Measurements from ENCODE around the gene MUC5AC.
"Not testable (repeated sequence)": the region's sequence is repeated elsewhere in the genome, so short reads cannot be mapped to it uniquely, and the experiment has no call there.

The MUC5AC gene, protein sequence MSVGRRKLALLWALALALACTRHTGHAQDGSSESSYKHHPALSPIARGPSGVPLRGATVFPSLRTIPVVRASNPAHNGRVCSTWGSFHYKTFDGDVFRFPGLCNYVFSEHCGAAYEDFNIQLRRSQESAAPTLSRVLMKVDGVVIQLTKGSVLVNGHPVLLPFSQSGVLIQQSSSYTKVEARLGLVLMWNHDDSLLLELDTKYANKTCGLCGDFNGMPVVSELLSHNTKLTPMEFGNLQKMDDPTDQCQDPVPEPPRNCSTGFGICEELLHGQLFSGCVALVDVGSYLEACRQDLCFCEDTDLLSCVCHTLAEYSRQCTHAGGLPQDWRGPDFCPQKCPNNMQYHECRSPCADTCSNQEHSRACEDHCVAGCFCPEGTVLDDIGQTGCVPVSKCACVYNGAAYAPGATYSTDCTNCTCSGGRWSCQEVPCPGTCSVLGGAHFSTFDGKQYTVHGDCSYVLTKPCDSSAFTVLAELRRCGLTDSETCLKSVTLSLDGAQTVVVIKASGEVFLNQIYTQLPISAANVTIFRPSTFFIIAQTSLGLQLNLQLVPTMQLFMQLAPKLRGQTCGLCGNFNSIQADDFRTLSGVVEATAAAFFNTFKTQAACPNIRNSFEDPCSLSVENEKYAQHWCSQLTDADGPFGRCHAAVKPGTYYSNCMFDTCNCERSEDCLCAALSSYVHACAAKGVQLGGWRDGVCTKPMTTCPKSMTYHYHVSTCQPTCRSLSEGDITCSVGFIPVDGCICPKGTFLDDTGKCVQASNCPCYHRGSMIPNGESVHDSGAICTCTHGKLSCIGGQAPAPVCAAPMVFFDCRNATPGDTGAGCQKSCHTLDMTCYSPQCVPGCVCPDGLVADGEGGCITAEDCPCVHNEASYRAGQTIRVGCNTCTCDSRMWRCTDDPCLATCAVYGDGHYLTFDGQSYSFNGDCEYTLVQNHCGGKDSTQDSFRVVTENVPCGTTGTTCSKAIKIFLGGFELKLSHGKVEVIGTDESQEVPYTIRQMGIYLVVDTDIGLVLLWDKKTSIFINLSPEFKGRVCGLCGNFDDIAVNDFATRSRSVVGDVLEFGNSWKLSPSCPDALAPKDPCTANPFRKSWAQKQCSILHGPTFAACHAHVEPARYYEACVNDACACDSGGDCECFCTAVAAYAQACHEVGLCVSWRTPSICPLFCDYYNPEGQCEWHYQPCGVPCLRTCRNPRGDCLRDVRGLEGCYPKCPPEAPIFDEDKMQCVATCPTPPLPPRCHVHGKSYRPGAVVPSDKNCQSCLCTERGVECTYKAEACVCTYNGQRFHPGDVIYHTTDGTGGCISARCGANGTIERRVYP (N-terminal part only)

DNA sequence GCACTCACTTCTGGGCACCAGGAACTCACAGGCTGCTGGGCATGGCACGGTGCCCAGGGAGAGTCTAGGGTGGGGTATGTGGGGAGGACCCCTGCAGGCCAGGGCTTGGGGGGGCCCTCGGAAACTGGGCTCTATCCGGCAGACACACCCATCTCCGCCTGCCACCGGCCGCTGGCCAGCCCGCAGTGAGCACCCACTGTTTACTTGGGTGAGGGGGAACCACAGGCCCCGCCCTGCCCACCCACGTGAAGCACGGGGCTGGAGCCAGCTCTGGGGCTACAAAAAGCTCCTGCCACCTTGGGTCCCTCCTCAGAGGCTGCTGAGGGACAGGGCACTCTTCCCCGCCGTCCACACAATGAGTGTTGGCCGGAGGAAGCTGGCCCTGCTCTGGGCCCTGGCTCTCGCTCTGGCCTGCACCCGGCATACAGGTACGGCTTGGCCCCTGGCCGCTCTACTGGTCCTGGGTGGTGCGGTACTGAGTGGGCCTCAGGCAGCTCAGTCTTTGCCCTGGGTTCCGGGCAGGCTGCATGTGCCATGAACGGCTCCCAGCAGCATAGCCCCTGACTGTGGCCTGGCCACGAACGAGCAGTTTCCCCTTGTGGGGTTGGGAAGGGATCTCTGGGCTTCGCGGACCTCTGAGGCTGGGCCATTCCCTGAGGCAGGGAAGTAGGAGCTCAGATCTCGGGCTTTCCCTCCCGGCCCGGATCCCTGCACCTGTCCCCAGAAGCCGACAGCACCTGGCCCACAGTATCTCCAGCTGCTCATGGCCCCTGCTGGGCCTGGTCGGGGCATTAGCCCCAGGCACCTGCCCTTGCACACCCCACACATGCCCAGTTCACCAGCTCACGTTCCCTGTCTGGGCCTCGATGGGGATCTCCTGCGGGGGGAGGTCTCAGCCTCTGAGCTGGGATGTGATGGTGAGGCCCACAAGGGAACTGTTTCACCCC is at the start of gene MUC5AC:
Gene MUC5AC, plus strand, starts transcription at position 309 of the 947 bp plus-strand sequence. Its CDS starts 47 bp downstream, at position 356.
- DNase-seq = no peak

DNA sequence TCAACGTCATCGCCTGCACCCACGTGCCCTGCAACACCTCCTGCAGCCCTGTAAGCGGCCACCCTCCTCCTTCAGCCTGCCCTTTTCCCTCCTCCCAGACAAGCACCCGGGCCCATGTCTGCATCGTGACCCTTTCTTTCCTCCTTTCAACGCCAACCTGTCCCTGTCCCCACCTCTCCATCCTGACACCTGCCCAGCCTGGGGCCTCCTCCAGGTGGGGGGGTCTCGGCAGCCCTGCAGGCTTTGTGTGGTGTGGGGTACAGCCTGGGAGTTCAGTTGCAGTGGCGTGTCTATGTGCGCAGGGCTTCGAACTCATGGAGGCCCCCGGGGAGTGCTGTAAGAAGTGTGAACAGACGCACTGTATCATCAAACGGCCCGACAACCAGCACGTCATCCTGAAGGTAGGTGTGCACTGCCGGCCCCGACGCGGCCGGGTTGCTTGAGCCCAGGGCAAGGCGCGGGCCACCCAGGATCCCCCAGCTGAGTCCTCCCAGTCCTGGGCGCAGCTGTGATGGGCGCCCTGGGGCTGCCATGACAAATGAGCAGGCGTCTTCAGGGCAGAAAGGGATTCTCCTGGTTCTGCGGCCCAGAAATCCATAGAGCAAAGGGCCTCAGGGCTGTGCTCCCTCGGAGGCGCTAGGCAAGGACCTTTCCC is 49.4 kb upstream of the MUC5AC start:
- DNase-seq = no peak

DNA sequence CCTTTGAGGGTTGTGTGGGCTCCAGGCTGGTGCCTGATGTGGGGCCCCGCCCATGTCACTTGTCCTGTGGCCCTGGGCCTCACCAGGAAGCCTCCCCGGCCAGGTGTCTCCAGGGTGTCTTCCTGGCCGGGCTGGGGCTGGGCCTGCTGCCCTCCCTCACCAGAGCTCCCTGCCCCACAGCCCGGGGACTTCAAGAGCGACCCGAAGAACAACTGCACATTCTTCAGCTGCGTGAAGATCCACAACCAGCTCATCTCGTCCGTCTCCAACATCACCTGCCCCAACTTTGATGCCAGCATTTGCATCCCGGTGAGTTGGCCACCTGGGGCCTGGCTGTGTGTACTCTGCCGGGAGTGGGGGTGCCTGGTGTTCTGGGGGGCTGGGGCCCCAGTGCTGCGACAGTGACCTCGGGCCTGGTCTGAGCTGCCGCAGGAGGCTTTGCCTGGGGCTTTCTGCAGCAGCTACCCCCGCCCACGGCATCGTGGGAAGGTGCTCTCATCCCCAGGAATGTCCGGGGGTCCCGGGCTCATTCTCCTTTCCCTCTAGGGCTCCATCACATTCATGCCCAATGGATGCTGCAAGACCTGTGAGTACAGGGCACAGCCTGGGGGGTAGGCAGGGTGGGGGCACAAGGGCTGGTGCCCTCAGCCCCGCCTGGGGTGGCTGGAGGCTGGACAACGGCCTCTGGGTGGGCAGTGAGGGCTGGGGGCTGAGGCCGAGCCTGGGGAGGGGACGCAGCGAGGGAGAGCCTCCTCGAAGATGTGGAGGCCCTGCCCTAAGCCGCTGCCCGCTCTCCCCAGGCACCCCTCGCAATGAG is 48.4 kb upstream of the MUC5AC start:
- DNase-seq = no peak

DNA sequence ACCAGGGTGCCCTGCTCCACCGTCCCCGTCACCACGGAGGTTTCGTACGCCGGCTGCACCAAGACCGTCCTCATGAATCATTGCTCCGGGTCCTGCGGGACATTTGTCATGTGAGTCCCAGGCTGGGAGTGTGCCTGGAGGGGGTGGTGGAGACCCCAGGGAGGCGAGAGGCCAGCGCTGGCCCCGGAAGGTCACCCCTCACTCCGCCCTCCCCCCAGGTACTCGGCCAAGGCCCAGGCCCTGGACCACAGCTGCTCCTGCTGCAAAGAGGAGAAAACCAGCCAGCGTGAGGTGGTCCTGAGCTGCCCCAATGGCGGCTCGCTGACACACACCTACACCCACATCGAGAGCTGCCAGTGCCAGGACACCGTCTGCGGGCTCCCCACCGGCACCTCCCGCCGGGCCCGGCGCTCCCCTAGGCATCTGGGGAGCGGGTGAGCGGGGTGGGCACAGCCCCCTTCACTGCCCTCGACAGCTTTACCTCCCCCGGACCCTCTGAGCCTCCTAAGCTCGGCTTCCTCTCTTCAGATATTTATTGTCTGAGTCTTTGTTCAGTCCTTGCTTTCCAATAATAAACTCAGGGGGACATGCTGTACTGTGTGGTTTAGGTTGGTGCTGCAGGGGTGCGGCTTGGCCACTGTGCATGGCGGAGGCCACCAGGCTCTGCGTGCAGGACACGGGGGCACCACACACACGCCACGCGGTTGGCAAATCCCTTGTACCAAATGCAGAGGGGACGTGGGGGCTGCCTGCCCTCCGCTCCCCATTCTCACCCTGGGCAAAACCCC is 47.6 kb upstream of the MUC5AC start:
- no peak for DNase-seq

DNA sequence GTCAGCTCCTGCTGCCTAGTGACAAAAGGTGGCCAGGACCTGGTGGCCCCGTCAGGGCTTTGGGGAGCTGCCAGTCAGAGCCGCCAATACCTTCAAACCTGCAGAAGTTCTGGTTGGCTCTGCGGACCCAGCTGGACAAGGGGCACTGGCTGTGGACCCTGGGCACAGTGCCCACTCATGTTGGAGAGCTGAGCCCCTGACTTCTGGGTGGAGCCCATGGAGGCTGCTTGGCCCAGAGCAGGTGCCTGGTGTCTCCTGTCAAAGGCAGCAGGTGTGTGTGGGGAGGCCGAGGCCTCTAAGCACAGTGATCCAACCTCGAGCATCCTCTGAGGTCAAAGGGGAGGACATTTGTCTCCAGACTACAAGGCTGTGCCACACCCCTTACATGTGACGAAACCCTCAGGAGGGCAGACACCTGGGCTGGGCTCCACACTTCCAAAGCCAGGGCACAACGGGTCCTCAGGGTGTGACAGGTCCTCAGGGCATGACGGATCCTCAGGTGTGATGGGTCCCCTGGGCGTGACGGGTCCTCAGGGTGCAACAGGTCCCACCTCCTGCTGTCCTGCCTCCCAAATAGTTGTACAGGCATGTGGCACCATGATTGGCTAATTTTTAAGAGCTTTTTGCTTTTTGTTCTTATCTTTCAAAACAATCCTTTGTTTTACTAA is 46.1 kb upstream of the MUC5AC start:
- no peak for DNase-seq

DNA sequence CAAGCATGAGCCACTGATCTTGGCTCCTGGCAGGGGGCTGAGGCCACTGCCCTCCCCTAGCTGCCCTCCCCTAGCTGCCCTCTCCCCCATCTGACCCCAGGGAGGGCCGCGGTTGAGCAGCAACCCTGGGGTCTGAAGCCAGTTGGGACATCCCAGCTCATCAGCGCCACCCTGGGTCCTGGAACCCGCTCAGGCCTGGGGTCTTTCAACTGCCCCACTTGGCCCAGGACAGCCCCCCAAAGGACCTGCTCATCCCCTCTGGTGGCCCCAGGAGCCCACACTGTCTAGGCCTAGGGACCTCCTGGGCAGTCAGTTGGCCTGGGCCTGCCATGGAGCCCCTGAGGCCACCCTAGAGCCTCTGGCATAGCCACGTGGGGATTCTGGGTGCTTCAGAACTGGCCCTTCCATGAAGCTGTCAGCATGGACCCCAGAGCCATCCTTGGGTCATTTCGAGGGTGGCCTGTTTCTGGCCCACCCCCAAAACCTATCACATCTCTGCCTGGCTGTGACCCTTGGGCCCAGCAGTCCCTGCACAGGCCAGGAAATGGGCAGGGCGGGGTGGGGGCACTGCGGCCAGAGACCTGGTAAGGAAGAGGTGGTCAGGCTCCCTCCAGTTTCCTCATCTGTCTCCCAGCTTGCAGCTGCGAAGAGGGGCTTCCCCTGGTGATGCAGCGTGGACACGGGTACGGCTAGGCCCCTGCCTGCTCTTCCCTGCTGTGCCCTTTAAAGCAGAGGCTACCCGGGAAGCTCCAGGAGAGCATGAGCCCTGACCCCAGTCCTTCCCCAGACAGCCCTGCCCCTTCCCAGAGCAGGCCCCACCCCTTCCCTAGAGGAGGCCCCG is 45.2 kb upstream of the MUC5AC start:
- DNase-seq = no peak

DNA sequence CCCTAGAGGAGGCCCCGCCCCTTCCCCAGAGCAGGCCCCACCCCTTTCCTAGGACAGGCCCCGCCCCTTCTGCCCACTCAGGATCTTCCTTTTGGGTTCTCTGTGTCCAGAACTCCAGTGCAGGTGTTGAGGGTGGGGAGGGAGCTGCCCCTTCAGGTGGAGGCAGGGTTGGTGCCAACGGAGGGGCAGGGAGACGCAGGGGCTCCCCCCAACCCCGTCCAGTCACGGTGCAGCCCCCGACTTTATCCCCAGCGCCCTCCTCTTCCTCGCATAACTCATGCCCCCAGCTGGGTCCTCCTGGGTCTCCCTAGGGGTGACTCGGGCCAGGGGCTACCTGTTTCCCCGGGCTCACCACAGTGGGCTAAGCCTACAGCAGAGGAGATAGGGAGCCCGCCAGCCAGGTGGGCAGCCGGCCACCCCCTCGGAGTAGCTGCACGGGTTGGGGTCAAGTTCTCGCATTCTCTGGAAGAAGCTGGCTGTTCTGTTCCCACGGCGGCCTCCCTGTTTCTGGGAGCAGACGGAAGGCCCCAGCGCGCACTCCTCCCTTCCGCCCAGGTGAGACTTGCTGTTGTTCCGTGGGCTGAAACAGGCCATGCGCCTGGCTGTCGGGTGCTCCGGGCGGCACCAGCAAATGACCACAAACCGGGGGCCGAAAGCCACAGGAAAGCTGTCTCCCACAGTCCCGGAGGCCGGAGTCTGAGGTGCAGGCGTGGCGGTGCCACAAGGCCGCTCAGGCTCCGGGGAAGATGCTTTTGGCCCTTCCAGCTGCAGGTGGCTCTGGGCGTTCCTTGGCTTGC is 44.1 kb upstream of the MUC5AC start:
- DNase-seq = no peak

DNA sequence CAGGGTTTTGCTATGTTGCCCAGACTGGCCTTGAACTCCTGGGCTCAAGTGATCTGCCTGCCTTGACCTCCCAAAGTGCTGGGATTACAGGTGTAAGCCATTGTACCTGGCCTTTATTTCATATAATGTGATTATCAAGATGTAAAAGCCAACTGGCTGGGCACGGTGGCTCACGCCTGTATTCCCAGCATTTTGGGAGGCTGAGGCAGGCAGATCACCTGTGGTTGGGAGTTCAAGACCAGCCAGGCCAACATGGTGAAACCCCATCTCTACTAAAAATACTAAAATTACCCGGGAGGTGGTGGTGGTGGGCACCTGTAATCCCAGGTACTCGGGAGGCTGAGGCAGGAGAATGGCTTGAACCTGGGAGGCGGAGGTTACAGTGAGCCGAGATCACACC is 42.5 kb upstream of the MUC5AC start:
- not testable (repeated sequence) for DNase-seq

DNA sequence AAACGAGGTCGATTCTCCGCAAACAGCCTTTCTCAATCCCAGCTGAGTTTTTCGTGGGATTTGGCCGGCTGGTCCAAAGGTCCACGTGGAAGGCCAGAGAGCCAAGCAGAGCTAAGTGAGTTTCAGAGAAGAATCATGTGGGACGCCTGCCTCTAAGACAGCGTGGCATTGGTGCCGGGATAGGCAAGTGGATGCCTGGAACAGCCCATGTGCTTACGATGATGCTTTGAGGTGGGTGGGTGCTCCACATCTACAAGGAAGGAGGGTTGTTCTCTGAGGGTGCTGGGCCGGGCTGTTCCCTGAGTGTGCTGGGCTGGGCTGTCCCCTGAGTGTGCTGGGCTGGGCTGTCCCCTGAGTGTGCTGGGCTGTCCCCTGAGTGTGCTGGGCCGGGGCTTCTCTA is 41.6 kb upstream of the MUC5AC start:
- DNase-seq = no peak

DNA sequence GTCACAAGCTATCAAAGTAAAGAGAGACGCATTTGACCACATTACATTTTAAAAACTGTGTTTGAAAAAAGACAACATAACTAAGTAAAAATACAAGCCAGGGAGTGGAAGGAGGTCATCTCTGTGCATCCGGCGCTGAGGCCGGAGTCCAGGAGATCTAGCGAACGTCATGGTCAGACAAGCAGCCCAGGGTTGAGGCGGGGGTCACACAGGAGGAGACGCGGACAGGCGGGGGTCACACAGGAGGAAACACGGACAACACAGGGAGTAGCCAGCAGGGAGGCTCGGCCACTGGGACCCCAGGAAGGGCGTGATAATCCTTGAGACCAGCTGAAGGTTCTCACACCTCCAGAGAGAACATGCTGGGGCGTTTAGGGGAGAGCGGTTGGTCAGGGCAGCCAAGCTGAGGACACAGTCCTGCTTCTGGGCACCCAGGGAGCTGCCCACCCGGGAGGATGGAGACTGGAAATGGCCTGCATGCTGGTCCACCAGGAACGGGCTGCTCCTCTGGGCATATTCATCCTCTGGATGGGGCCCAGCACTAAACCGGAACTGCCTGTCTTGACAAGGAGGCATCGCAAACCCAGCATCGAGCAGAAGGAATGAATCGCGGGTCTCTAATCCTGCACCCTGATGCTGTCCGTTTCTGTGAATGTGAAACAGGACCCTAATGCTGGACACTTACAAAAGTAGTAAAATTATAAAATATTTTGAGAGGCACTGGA is 40.9 kb upstream of the MUC5AC start:
- no peak for DNase-seq

DNA sequence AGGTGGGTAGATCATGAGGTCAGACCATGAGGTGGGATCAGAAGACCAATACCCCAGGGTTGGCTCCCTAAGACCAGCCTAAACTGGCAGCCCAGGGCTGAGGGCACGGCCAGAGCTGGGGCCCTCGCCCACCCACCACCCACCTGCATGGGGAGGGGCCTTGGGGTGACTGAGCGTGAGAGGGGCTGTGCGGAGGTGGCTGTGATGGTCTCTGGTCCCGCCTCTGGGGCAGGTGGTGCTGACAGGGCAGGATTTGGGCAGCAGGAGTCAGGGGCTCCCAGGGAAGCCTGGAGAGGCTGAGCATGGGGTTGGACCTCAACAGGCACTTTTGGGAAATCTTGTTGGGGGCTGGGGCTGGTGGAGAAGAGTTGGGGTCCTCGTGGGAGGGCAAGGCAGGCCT is 39.8 kb upstream of the MUC5AC start:
- no peak for DNase-seq

DNA sequence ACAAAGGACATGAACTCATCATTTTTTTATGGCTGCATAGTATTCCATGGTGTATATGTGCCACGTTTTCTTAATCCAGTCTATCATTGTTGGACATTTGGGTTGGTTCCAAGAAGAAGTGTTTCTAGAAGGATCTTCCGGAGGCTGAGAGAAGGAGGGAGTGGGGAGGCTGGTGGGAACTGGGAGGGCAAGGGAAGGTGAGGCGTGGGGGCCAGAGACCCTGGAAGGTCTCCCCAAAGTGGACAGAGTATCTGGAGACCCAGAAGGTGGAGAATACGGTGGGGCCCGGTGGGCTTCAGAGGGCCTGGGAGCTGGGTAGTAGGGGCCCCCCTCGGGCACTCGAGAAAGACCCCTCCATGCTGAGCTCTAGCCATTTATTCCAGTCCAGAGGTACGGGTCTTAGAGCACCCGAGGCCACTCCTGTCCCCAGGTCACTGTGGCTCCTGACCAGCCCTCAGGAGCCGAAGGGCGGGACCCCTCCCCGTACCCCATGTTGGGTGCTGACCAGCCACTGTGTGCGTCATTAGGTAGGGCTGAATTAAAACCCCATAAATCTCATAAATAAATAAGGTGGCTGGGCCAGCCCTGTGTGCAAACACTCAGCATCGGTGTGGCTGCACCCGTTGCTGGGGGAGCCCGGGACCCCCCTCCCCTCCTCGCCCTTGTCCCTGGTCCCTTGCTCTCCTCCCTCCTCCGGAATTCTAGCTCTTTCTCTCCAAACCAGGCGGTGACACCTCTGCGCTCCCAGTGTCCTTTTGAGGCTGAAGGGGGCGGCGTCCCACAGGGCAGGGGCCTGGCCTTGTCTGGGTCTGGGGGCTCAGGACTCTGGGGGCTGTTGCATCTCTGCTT is 38.8 kb upstream of the MUC5AC start:
- DNase-seq = no peak

DNA sequence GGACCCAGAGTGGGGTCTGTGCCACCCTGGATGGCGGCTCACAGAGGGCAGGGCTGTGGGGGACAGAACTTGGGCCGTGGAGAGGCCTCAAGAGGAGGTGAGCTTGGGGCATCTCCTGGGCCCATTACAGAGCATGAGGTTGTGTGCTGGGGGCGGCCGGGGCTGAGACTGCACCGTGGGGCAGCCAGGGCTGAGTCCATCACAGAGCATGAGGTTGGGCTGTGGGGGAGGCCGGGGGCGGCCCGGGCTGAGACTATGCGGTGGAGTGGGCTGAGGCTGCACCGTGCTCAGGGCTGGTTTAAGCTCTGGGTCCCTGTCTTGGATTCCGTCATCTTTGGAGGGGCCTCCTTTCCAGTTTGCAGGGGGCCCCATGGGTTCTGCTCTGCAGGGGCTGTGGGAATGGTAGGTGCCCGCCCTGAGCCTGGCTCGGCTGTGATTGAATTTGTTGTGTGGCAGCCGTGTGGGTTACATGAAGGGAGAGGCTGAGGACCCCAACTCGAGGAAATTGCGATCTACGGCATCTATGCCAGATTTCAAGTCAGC is 38.1 kb upstream of the MUC5AC start:
- no peak for DNase-seq

DNA sequence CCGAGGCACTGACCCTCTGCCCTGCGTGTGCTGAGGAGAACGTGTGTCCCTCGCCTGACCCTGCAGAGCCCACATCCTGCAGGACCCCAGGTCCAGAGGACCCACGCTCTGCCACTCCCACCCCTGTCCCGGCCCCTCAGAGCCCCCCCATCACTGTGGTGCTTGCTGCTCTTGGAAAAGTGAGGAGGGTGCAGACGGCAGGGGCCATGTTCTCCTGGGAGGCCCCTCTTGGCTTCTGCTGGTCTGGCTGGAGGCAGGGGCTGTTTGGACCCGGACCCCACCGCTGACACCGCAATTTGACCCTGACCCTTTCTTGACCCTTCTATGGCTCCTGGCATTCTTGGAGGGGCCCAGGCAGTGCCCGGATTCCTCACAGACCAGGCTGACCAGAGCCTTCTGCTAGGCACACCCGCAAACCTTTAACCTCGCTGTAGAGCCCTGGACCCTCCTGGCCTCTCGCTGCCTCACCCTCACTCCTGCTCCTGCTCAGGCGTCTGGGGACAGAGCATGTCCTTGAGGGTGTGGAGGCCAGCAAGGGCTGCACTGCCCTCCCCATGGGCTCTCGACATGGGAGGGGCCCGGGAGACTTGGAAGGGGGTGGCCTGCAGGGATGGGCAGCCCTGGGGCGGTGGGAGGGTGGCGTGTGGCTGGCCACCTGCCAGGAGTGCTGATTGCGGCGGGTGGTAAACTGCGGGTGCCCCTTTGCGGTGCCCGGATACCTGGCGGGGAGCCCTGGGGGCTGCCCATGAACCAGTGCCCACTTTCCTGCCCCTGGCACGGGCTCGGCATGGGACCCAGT is 37.0 kb upstream of the MUC5AC start:
- DNase-seq = no peak

Measured in NCI-H1105 treated with DMSO at 0.1 percent for 48 hours (cell line).